Cardiac ventricle fibroblast (primary cell): ENCODE measurements around the gene CD28. TPM values are rescaled to one million over a fixed set of nuclear protein-coding genes. Genes with fewer than 3 reads are reported as not detected.

Experiments
- total RNA-seq: library from RNA; depleted of rRNA; stranded (reverse); fragments of >200 nt; gene quantifications from 2 replicates; pipeline ENCODE4 v1.2.3, GENCODE V29; 2015

CD28 gene
- not detected in 2 replicates for total RNA-seq

GRCh38 chr2:203706403-203706802 lies at the start of gene CD28:
TSS of gene CD28 (plus strand) at chr2:203706639. CDS start at chr2:203706697, 58 bp downstream.

Other genes with a start within 250 kb of the CD28 start
- 44.3 and 84.6 TPM in 2 replicates for gene RAPH1, start 171.3 kb upstream of the CD28 start, total RNA-seq
- gene CTLA4, start 161.1 kb downstream of the CD28 start, total RNA-seq = 0.12 and 0.78 TPM in 2 replicates
- gene ICOS, start 230.1 kb downstream of the CD28 start, total RNA-seq = not detected in 2 replicates